Left lobe of liver (tissue), 2 donors: ENCODE results near the gene CORT. TPM values are rescaled to one million over a fixed set of nuclear protein-coding genes. Genes with fewer than 3 reads are reported as not detected.
"Not testable (repeated sequence)": the region's sequence is repeated elsewhere in the genome, so short reads cannot be mapped to it uniquely, and the experiment has no call there.

ENCODE experiments used
- ATAC-seq: fragments of 200-7000 bp; cut with Tn5 transposase; one replicate; pipeline ENCODE4 v1.9.1; 2020; ENCODE audit warnings: mild to moderate bottlenecking, moderate library complexity
- DNase-seq: peaks from one replicate; pipeline ENCODE4 v3.0.0-alpha.2; 2020; ENCODE audit warnings: low spot score
- total RNA-seq: library from RNA; stranded (reverse); gene quantifications from one replicate; pipeline ENCODE4 v1.2.1, GENCODE V29; 2021
- donor health status: DM: no; HTN: no; CAD: no; lungs with moderate emphysema.
- donor health status: DM: no; HTN: yes; CAD: no.

CORT gene
- total RNA-seq, 1 donor from 2014 or later, result not detected

DNA sequence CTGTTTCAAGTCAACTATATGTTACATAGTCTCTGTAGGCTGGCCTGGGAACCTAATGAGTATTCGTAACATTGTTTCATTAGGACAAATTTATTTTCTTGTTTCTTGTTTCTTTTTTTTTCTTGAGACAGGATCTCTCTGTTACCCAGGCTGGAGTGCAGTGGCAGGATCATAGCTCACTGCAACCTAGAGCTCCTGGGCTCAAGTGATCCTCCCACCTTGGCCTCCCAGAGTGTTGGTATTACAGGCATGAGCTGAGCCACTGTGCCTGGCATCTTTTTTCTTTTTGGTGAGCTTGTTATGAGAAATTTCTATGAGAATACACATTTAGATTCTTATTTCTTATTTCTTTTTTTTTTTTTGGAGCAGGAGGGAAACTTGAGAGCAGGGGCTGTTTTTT lies 12.8 kb upstream of the CORT start:
- DNase-seq, result no peak
- ATAC-seq, result no peak

GRCh38 chr1:10438677-10439163 lies 11.1 kb upstream of the CORT start:
- DNase-seq (no peak), ATAC-seq (no peak)

DNA sequence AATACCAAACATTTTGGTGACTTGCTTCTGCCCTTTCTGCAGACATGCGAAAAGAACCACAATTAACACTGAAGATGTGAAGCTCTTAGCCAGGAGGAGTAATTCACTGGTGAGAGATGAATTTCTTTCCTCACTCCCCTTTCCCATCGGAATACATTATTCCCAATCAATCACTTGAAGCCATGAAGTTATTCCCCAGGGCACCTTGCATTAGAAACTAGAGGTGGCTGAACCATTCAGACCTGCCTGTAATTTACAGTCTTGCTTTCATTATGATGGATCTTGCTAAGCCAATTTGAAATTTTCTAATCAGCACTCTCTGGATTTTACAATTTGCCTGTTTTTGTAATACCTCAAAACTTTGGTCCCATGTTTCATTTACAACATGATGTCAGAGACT lies 9.5 kb upstream of the CORT start:
- ATAC-seq (no peak), DNase-seq (no peak)

GRCh38 chr1:10440794-10441193 lies 9.0 kb upstream of the CORT start:
- DNase-seq (no peak), ATAC-seq (no peak)

- no peak for DNase-seq
Observed at GRCh38 chr1:10444248-10444647, 5.6 kb upstream of the CORT start.

DNA sequence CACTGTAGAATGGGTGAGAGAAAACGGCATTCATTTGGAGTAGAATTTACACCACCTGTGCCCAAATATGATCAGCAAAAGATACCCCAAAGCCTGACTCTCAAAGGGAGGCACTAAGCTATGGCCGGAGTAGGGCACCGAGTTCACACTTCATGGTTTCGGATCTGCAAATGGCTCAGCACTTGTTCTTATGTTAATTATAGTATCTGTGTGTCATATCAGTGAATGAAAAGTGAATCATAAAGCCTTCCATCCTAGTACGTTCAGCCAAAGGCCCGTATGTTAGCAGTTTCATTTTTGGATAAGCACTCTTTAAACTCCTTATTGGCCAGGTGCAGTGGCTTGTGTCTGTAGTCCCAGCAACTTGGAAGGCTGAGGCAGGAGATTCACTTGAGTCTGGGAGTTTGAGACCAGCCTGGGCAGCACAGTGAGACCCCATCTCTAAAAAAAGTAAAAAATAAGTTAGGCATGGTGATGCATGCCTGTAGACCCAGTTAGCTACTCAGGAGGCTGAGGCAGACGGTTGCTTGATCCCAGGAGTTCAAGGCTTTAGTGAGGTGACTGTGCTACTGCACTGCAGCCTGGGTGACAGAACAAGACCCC lies 4.9 kb upstream of the CORT start:
- ATAC-seq (no peak), DNase-seq (no peak)

More at GRCh38 chr1:10444248-10444647, 5.6 kb upstream of the CORT start:
- ATAC-seq, result no peak

DNA sequence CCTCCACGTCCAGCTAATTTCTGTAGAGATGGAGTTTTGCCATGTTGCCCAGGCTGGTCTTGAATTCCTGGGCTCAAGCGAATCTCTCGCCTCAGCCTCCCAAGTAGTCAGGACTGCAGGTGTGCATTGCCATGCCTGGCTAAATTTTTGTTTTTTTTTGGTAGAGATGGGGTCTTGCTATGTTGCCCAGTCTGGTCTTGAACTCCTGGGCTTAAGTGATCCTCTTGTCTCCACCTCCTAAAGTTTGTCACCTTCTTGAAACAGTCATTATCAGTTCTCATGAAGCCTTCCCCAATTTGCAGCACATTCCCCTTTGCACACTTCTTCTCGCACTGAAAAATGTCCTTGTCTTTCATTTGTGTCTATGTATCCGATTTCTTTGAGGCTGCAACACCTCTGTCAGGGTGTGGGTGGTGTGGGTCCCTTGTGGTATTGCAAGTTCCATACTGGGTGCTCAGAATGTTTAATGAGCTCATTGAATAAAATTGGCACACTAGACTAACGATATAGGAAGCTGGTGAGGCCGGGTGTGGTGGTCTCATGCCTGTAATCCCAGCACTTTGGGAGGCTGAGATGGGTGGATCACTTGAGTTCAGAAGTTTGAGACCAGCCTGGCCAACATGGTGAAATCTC lies 2.9 kb upstream of the CORT start:
- DNase-seq (no peak), ATAC-seq (no peak)

DNA sequence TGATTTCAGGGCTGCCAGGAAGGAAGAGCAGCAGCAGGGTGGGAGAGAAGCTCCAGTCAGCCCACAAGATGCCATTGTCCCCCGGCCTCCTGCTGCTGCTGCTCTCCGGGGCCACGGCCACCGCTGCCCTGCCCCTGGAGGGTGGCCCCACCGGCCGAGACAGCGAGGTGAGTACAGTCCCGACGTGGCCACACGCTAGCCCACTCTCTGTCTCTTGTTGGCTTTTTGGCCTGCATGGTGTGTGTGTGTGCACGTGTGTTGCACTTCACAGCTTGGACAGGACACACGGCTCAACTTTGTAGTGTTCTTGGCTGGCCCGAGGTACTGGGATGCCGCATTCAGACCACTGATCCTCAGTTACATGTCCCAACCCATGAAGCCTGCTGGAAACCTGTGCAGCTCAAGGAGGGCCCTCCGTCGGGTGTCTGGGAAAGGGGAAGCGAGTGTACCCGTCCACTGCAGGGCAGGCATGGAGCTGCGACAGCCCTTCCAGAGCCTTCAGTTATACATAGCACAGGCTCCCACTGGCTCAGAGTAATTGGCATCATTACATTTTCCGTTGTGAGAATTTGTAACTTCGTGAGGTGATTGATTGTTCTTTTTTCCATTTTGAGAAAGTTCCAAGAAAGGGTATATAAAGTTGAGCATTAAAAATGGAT lies 454 bp downstream of the CORT start:
- no peak for DNase-seq
- ATAC-seq, result peak; percentile 10

DNA sequence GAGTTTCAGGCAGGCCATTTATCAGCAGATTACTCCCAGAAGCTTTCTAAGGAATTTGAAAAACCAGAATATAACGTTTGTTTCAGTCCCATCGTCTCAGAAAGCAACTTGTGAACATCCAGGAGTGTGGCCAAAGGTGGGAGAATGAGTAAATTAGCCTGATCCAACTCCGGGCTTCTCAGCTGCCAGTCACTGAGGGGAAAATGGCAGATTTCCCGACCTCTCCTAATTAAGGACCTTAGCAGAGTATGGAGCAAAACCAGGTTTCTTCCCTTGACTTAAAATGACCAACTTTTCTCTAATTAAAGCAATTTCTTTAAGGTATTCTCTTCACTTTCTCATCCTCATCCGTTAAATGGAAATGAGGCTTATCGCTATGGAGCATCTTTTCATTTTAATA lies 1.0 kb downstream of the CORT start:
- no peak for DNase-seq
- ATAC-seq, result no peak

GRCh38 chr1:10451287-10451686 lies 1.5 kb downstream of the CORT start:
- DNase-seq (no peak), ATAC-seq (peak; percentile 43)

GRCh38 chr1:10456048-10456447 lies 6.2 kb downstream of the CORT start:
- ATAC-seq (no peak), DNase-seq (no peak)

DNA sequence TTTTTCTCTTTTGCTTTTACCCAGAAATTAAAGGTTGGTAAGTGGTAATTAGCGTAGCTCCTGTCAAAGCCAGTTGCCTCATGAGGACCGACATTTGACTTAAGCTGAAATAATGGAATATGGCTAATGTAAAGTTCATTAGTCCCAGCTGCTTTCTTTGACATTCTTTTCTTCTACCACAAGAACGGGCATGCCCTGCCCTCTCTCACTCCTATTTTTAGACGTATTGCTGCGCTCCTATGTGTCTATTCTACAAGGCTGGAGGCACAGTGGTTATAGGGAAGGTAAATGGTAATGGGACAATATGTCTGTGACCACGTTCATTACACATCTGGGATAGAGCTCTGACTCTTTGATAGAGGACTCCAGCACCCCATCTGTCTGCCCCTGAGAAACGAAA lies 6.8 kb downstream of the CORT start:
- ATAC-seq, result no peak
- no peak for DNase-seq

GRCh38 chr1:10457462-10457861 lies 7.6 kb downstream of the CORT start:
- ATAC-seq, result peak; percentile 24
- not testable (repeated sequence) for DNase-seq

GRCh38 chr1:10457875-10458274 lies 8.0 kb downstream of the CORT start:
- ATAC-seq, result no peak

DNA sequence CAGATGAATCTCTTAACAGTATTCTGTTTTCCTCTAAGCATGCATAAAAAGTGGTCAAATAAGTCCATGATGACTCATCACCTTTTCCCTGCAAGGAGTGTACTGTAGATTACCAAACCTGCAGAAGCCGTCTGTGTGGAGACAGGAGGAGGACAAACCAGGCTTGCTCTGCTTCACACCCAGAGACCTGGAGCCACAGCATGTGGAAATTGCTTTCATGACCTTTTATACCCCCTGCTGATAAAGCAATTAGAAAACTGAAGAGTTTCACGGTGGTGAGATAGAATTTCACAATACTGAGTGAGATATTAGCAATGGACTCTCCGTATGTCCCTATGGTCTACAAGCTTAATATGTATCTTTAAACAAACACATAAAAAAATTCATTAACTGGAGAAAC lies 9.4 kb downstream of the CORT start:
- DNase-seq (no peak), ATAC-seq (peak; percentile 78)

More at GRCh38 chr1:10457875-10458274, 8.0 kb downstream of the CORT start:
- DNase-seq, result no peak

DNA sequence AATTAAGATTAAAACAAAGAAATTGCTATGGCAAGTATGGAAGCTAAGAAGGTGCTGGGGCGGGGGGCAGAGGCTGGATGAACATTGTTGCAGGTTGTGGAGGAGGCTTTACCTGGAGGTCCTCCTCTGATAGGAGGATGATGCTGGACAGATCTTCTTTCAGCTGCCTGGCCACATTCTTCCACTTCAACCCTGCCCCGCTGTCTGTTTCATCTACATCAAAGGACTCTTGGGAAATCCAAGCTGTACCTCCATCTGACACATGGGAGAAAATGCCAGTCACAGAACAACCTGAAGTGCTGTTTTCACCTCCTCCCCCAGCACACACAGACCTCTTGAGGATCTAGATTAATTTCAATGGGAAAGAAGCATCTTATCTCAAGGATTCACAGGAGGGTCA lies 17.2 kb downstream of the CORT start:
- DNase-seq, result no peak
- ATAC-seq, result no peak

- DNase-seq (no peak), ATAC-seq (no peak)
Observed at GRCh38 chr1:10470043-10470442, 20.2 kb downstream of the CORT start.

GRCh38 chr1:10471411-10472219 lies 21.8 kb downstream of the CORT start:
- DNase-seq, result no peak

DNA sequence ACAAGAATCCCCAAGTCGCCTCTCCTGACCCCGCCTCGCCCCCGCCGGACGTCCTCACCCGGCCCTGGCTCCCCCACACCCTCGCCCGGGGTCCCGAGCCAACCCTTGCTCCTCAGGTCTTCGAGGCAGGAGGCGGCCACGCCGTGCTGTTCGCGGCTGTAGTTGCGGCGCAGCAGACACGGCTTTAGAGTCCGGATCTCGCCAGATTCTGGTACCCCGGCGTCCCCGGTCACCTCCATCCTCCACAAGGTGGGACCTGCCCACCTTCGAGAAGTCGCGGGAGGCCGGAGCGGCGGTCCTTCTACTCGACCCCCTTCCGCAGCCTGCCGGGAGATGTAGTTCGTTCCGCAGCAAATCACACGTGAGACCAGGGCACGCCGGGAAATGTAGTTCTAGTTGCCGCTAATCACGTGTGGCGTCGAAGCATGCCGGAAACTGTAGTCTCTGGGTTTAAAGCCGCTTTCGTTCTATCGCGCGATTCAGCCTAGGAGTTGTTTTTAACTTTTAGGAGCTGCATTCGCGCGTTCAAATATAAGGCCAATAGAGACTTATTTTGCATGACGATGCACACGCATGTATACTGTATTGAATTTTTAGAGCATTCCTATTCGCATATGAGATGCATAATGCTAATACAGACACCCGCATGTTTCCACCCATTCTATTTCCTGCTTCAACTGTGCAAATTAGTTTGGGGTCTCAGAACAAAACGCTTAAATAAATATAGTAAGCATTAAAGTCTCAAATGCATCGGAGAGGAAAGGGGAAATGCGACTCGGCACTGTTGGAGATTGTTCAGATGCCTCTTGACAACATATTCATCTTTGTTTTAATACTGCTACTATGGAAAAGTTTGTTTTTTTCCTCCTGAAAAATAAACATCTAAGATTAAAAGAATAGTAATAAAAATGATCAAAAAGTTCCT lies 22.7 kb downstream of the CORT start, which contains the start of gene DFFA:
Gene DFFA (minus strand): TSS at position 310 of the 925 bp plus-strand sequence. CDS start 71 bp downstream, at position 239.
- peak; percentile 95 for DNase-seq
- peak; percentile 77 for ATAC-seq

More at GRCh38 chr1:10471411-10472219, 21.8 kb downstream of the CORT start:
- ATAC-seq, result peak; percentile 0

DNA sequence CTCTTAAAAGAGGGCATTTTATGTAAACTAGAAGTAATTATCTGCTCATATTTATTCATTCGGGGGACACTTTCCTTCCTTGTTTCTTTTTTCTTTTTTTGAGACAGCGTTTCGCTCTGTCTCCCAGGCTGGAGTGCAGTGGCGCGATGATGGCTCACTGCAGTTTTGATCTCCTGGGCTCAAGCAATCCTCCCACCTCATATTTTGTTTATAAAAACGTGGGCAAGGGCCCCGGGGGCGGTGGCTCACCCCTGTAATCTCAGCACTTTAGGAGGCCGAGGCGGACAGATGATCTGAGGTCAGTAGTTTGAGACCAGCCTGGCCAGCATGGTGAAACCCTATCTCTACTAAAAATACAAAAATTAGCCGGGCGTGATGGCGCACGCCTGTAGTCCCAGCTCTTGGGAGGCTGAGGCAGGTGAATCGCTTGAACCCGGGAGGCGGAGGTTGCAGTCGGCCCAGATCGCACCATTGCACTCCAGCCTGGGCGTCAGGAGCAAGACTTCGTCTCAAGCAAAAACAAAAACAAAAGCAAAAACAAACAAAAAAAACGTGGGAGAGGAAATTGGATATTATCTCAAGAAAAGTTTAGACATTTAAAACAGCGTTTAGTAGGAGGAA lies 23.4 kb downstream of the CORT start:
- ATAC-seq (no peak), DNase-seq (no peak)
